Embryonic facial prominence (tissue), 1 donor: ENCODE measurements around the gene CLPSL2.

Experiments
- DNase-seq: peaks from one replicate; pipeline ENCODE4 v3.0.0-alpha.2; 2016; ENCODE audit errors: extremely low spot score

CLPSL2 gene

GRCh38 chr6:35746516-35746915, 29.9 kb upstream of the CLPSL2 start:
- no peak for DNase-seq

DNA sequence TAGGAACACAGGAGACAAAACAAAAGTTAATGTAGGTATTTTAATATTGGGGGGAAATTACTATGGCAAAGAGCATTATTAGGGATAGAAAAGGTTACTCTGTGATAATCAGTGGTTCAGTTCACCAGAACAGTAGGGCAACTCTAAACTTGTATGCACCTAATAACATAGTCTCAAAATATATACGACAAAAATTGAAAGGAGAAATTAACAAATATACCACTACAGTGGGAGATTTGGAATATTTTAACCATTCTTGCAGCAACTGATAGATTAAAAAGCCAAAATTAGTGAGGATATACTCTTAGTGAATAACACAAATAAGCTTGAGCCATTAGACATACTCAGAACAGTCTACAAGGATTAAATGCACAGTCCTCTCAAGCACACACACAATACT, 28.5 kb upstream of the CLPSL2 start:
- no peak for DNase-seq

GRCh38 chr6:35750557-35750956, 25.8 kb upstream of the CLPSL2 start:
- no peak for DNase-seq

DNA sequence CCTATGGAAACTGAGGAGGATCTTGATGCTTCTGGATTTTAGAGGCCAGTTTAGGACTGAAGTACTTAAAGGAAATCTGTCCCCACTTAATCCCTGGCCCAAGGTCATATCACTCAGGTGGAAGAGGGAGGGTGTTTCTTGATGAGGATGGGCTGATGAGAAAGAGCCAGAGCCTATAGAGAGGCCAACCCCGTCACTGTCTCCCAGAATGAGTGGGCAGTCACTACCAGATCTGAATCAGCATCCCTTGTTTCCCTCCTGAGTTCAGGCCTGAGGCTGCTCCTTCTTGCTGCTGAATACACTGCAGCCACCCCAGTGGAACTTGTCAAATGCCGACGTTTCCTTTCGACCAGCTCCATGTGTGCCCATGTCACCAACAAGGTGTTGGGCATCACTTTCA, 24.8 kb upstream of the CLPSL2 start:
- no peak for DNase-seq

GRCh38 chr6:35752330-35752729, 24.1 kb upstream of the CLPSL2 start:
- DNase-seq, result no peak

GRCh38 chr6:35754452-35755277, 21.7 kb upstream of the CLPSL2 start:
- DNase-seq, result no peak

DNA sequence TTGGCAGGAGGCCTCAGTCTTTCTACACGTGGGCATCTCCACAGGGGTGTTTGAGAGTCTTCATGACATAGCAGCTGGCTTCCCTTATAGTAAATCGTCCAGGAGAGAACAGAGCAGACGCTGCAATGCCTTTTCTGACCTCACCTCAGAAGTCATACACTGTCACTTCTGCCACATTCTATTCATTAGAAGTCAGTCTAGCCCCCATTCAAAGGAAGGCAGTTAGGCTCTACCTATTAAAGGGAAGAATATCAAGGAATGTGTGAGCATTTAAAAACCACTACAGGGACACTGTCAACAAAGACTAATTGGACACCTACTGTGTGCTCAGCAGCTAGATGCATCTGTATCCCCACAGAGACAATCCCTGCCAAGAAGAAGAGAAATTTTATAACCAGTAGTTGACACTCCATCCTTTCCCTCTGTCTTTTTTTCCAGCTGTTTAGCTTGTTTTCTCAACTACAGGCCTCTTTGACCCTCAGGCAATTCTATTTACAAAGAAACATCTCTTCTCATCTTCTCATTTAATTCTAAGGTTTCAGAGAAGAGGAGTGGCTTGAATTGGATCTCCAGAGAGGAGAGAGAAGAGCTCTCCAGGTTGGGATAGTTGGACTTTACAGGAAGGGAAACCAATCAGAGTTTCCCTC, 21.0 kb upstream of the CLPSL2 start:
- no peak for DNase-seq

GRCh38 chr6:35757456-35758123, 18.8 kb upstream of the CLPSL2 start:
- no peak for DNase-seq

DNA sequence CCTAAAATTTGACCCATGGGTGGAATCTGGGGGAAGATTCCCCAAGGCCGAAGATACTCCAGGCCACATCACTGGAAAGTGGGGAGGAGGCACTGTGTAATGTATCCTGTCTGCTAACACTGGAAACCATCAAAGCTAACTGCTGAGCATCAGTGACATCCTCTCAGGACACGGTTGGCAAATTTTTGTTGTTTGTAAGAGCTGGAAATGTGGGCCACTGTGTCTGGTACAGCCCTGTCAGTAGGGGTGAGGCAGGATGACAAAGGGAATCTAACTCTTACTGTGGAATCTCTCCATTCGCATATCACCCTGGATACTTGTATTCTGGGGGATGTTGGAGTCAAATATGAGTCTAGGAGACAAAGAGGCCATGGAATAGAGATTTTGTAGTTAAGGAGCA, 17.0 kb upstream of the CLPSL2 start:
- no peak for DNase-seq

DNA sequence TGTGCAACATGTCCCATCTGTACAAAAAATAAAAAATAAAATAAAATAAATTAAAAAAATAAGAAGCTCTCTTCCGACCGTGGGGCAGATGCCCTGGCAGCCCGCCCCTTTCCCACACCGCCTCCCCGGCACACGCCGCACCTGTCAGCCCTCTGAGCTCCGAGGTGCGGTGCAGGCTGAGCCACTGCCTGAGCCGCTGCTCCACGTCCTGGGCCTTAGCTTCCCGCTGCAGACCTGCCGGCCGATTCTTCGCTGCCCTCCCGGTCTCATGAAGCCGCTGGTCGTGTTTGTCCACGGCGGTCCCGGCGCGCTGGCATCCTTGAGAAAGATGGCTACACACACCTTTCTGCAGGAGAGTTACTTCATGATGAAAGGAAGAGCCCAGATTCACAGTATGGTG, 10.7 kb upstream of the CLPSL2 start:
- DNase-seq, result no peak

GRCh38 chr6:35769211-35769610, 7.2 kb upstream of the CLPSL2 start:
- DNase-seq, result no peak

GRCh38 chr6:35771343-35771627, 5.1 kb upstream of the CLPSL2 start:
- no peak for DNase-seq

- DNase-seq, result no peak
Measured at GRCh38 chr6:35774116-35774794, 2.1 kb upstream of the CLPSL2 start.

DNA sequence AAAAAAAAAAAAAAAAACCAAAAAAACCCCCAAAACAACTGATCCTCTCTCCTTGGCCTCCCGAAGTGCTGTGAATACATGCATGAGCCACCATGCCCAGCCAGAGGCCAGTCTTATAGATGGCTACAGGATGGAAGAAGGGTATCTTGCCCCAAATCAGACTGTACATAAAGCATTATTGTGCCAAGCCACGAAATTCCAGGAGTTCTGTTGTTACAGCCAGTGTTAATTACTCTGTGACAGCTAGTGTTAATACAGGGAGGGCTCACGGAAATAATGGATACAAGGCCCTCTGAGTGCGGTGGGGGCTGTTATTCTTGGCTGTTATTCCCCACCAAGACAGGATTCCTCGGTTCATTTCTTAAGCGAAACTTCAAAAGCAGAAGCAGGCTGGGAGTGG, 1.4 kb upstream of the CLPSL2 start:
- DNase-seq, result no peak

DNA sequence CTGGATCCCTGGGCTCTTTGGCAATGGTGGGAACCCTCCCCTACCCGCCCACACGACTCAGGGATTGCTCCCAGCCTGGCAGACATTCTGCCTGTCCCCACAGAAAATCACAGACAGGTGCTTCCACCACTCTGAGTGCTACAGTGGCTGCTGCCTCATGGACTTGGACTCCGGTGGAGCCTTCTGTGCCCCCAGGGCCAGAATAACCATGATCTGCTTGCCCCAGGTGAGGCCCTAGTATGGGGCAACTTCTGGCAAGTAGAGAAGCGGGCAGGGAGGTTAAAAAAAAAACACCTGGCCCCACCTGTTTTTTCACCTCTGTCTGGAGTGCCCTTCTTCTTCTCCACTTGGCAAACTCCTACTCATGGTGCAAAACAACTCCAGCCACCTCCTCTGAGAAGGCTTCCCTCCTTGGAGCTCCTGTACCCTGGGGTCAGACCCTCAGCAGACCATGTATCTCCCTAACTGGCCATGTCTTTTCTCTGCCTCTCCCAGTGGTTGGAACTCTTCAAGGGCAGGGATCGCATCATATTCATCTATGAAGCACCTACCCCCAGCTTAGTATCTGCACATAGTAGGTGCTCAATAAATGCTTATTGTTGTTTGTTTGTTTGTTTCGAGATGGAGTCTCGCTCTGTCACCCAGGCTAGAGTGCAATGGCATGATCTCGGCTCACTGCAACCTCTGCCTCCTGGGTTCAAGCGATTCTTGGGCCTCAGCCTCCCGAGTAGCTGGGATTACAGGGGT, 1.1 kb downstream of the CLPSL2 start:
- no peak for DNase-seq

DNA sequence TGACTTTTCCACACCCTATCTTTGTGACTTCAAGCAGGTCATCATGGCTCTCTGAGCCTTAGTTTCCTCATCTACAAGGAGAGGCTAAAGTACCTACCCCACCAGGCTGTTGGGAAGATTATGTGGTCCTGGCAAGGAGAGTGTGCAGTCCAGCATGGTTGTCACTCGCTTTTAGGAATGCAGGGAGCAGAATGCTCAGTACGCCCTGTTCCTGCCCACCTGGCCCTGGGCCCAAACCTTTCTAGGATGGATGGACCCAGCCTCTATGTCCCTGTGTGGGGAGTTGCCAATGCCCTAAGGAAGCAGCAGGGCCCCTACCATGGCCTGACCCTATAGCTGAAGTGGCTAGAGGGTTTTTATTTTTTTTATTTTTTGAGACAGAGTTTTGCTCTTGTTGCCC, 2.0 kb downstream of the CLPSL2 start:
- no peak for DNase-seq

GRCh38 chr6:35780719-35781118, 4.3 kb downstream of the CLPSL2 start, which contains the start of gene CLPSL1:
Gene CLPSL1, plus strand, starts transcription at chr6:35781019. Its CDS starts 92 bp downstream, at chr6:35781111.
- DNase-seq, result no peak

DNA sequence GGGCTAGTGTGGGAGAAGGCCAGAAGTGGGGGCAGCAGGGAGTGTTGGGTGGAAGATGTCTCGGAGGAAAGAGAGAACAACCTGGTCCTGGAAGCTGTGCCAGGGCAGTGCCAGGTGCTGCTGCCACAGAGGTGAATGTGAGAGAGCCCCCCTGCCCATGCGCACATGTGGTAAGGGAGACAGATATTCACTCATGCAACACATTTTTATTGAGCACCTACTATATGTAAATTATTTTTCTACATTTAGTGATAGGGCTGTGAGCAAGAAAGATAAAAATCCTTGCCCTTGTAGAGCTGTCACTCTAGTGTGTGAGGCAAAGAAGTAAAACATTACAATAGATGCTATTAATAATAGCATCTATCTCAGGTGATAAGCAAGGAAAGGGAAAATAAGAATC, 4.9 kb downstream of the CLPSL2 start:
- DNase-seq, result no peak

DNA sequence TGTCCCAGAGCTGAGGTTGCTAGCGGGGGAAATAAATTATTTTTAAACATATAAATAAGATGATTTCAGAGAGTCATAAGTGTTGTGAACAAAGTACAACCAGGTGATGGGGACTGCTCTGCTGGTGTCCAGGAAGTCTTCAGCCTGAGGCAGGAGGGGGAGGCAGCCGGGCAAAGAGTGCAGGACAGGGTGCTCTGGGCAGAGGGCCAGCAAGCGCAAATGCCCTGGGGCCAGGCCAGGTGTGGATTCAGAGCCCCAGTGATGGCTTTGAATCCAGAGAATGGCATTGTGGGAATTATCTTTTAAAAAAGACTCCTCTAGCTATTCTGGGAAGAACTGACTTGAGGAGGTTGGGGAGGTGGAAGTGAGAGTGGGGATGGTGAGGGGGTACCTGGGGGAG, 6.0 kb downstream of the CLPSL2 start:
- DNase-seq, result no peak

DNA sequence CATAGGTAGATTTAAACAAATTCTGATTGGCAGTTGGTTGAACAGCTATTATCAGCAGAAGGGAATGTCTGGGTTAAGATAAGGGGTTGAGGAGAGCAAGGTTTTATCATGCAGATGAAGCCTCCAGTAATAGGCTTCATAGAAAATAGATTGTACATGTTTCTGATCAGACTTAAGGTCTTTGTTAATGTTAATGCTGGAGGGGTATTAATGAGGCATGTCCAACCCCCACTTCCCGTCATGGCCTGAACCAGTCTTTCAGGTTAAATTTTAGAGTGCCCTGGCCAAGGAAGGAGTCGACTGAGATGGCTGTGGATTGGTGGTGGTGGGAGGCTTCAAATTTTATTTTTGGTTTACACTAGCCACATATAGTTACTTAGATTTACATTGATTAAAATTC, 7.8 kb downstream of the CLPSL2 start:
- DNase-seq, result no peak

- DNase-seq, result no peak
Measured at GRCh38 chr6:35786272-35786671, 9.9 kb downstream of the CLPSL2 start.

GRCh38 chr6:35786810-35787209, 10.4 kb downstream of the CLPSL2 start:
- DNase-seq, result no peak
